Measurements from ENCODE around the gene TSPAN11. TPM values are rescaled to one million over a fixed set of nuclear protein-coding genes. Genes with fewer than 3 reads are reported as not detected.

TSPAN11 gene
- total RNA-seq, 4 donors from 2014 or later = 0.18 to 12.4 (median 1.5) TPM

- Histone ChIP-seq H3K4me1 (no peaks in the 10 kb centered on the region), H3K9me3 (no peaks in the 10 kb centered on the region), H3K27me3 (no peaks in the 10 kb centered on the region), H3K4me3 (no peak overlapping the region), H3K27ac (no peak overlapping the region), H3K36me3 (no peaks in the 10 kb centered on the region)
- peak in 1 of 3 donors; percentile 38 for DNase-seq
- TF ChIP-seq POLR2A (IDR thresholded peaks at IDR 0.05) = no peak
- TF ChIP-seq, protein P1, sequence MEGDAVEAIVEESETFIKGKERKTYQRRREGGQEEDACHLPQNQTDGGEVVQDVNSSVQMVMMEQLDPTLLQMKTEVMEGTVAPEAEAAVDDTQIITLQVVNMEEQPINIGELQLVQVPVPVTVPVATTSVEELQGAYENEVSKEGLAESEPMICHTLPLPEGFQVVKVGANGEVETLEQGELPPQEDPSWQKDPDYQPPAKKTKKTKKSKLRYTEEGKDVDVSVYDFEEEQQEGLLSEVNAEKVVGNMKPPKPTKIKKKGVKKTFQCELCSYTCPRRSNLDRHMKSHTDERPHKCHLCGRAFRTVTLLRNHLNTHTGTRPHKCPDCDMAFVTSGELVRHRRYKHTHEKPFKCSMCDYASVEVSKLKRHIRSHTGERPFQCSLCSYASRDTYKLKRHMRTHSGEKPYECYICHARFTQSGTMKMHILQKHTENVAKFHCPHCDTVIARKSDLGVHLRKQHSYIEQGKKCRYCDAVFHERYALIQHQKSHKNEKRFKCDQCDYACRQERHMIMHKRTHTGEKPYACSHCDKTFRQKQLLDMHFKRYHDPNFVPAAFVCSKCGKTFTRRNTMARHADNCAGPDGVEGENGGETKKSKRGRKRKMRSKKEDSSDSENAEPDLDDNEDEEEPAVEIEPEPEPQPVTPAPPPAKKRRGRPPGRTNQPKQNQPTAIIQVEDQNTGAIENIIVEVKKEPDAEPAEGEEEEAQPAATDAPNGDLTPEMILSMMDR (IDR thresholded peaks at IDR 0.05) = no peak
Measured at GRCh38 chr12:31006416-31007152, 80.0 kb downstream of the TSPAN11 start.

DNA sequence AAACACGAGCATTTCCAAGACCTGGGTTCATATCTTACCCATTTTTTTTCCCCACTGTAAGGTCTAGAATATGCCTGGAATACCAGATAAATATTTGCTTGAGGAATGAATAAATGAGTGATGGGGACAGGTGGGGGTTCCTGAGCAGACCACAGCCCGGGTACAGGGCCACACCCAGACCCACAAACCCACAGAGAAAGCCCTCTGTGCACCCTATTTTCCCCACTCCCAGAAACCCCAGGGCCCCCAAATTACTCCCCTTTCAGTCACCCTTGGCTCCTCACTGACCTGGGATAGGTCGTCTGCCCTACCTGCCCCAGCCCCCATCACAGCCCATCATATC, 80.6 kb downstream of the TSPAN11 start:
- no peaks in the 10 kb centered on the region for H3K4me1 ChIP-seq
- TF ChIP-seq, protein P1 (IDR thresholded peaks at IDR 0.05) = no peak
- TF ChIP-seq POLR2A (IDR thresholded peaks at IDR 0.05) = no peak

DNA sequence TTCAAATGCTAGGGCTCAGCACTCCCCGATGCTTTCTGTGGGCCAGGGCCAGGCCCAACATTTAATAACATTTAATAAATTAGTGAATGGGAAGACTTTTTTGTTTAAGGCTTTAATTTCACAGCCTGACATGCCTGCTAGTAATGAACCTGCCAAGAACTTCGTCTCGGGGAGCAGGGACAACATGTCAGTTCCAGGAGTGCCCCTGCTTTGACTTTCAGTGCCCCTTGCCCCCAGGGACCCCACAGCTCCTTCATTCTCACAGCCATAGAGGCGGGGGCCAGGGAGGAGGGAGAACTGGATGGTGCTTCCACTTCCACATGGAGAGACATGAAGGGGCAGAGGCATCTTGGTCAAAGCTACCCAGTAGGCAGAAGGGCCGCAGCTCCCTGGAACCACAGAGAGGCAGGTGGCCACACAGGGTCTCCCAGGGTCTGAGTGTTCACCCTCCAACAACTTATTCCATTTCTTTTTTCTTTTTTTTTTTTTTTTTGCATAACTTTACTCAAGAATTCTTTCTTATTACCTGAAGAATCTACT, 81.2 kb downstream of the TSPAN11 start:
- Histone ChIP-seq H3K36me3 (no peaks in the 10 kb centered on the region), H3K4me3 (no peak overlapping the region), H3K9me3 (no peaks in the 10 kb centered on the region), H3K27me3 (no peaks in the 10 kb centered on the region), H3K27ac (no peak overlapping the region), H3K4me1 (no peaks in the 10 kb centered on the region)
- TF ChIP-seq, protein P1 (IDR thresholded peaks at IDR 0.05) = no peak
- TF ChIP-seq POLR2A (IDR thresholded peaks at IDR 0.05) = no peak
- DNase-seq = peak in 2 of 3 donors; percentile 14 to 17

More for the DNA sequence above, 80.6 kb downstream of the TSPAN11 start:
- no peak overlapping the region for H3K27ac ChIP-seq
- no peaks in the 10 kb centered on the region for H3K9me3 ChIP-seq
- DNase-seq = no peak
- no peak overlapping the region for H3K4me3 ChIP-seq
- H3K36me3 ChIP-seq = no peaks in the 10 kb centered on the region
- H3K27me3 ChIP-seq = no peaks in the 10 kb centered on the region

DNA sequence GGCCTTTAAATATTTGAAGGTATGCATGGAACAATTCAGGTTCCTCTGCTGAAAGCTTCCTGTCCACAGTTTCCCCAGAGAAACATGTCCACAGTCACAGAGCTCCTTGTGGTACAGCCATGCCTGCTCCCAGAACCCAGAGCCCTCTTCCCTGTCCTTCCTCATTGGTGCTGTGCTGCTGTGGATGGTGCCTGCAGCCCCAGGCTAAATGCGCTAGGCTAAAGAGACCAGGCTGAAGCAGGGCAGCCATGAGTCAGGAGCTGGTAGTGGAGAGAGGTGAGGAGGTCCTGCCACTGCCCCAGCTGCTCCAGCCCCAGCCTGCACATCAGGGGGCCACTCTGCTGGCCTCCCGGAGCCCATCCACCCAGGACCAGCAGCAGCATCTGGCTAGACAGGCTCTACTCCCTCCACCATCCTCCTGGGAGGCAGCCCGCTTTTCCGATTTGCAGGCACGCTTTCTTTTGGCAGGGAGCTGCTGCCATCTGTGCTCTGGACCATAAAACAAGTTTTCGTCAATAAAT, 81.8 kb downstream of the TSPAN11 start:
- H3K27ac ChIP-seq = no peak overlapping the region
- H3K36me3 ChIP-seq = no peaks in the 10 kb centered on the region
- peak in 2 of 3 donors; percentile 23 to 37 for DNase-seq
- H3K9me3 ChIP-seq = no peaks in the 10 kb centered on the region
- H3K4me1 ChIP-seq = no peaks in the 10 kb centered on the region
- TF ChIP-seq, protein P1 (IDR thresholded peaks at IDR 0.05) = no peak
- TF ChIP-seq POLR2A (IDR thresholded peaks at IDR 0.05) = no peak
- H3K4me3 ChIP-seq = no peak overlapping the region
- no peaks in the 10 kb centered on the region for H3K27me3 ChIP-seq

DNA sequence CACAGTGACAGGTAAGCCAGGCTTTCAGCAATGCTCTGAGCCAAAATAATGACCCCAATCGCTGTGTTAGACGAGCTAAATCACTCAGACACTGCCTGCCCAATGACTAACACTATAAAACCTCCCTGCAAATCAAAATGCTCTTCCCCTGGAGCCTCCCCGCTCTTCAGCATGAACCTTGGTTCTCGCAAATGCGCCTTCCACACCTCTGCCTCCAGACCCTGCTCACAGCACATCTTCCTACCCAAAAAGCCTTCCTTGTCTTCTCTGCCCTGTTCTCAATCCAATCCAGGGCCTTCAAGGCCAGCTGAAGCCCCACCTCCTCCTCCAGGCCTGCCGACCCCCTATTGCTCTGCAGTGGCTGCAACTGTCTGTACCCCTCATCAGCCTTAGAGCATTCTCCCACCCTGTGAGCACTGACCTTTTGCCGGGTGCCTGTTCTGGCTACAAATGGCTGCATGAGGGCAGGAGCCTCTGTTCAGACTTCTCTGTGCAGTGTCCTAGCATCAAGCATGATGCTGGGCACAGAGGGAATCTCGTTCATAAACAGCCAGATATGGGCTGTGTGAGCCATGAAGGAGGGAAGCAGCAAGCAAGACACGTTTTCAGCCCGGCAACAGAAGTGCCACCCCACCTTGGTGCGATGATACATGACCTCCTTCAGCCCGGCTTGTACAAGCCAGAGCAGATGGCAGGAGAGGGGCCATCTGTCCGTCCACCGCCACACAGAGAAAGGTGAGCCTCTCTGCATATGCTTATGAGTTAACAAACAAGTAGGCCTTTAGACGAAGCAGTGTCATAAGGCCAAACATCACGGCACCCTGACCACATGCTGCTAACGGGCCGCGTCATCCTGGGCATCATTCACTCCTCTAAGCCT, 82.7 kb downstream of the TSPAN11 start:
- no peak overlapping the region for H3K27ac ChIP-seq
- H3K4me1 ChIP-seq = no peaks in the 10 kb centered on the region
- no peaks in the 10 kb centered on the region for H3K36me3 ChIP-seq
- TF ChIP-seq, protein P1 (IDR thresholded peaks at IDR 0.05) = no peak
- no peak for TF ChIP-seq POLR2A (IDR thresholded peaks at IDR 0.05)
- no peaks in the 10 kb centered on the region for H3K9me3 ChIP-seq
- H3K27me3 ChIP-seq = no peaks in the 10 kb centered on the region
- DNase-seq = peak in 2 of 3 donors; percentile 23 to 35
- no peak overlapping the region for H3K4me3 ChIP-seq
